K562 (cell line): Measurements from ENCODE around the gene PLCG2. TPM values are rescaled to one million over a fixed set of nuclear protein-coding genes. Genes with fewer than 3 reads are reported as not detected.

ENCODE experiments used
- ATAC-seq: fragments of 200-7000 bp; cut with Tn5 transposase; 3 replicates; pipeline ENCODE4 v1.9.1; 2020; ENCODE audit warnings: moderate library complexity
- BruUV-seq: library from RNA; stranded (reverse); fragments of 400-500 nt; replicated peaks from 2 replicates; lab custom pipeline; 2021; lab: Mats Ljungman, UMichigan
- CTCF ChIA-PET: fragments of 300-600 bp; formaldehyde crosslinking; extraction: SDS; loops from one replicate; lab custom pipeline; 2021; ENCODE audit warnings: low intra/inter-chr PET ratio; lab: Yijun Ruan, JAX
- POLR2A ChIA-PET: fragments of 300-600, 350-650 bp; sonication (Branson Sonifier 250); formaldehyde crosslinking; extraction: SDS; loops from one replicate; lab custom pipeline; 2021; ENCODE audit warnings: antibody characterized with exemption, inconsistent platforms; lab: Yijun Ruan, JAX
- DNase-seq, 4 experiments: peaks; one replicate each; pipeline versions ENCODE4 v3.0.0 to v3.0.0-alpha.2; 2011 to 2018; ENCODE audit warnings: low spot score in 3 of 4, mixed read lengths in 3 of 4; ENCODE audit errors: extremely low read depth in 1 of 4
- FAIRE-seq: peaks from 2 replicates; lab custom pipeline; 2011; peaks lifted over from hg19 to GRCh38; lab: Jason Lieb, UNC
- H2AFZ ChIP-seq: 2 replicates; pipeline ENCODE4 v1.6.0; 2011; ENCODE audit warnings: low read depth, low read length, control low read depth, inconsistent platforms
- H3K27ac ChIP-seq: fragments of 200-600 bp; 3 replicates; pipeline ENCODE4 v1.8.0; 2011; ENCODE audit warnings: low read depth, mild to moderate bottlenecking, control low read depth, inconsistent platforms, low read length, moderate library complexity, mixed read lengths; ENCODE audit errors: extremely low read depth
- H3K27me3 ChIP-seq, 2 experiments: fragments of 300-600 bp in 1 of 2; 2 replicates in 1 of 2; 3 replicates in 1 of 2; pipeline versions ENCODE4 v1.6.0 to v1.8.0; 2011; ENCODE audit warnings: inconsistent platforms in 2 of 2, low read length in 2 of 2, mild to moderate bottlenecking in 1 of 2, mixed read lengths in 1 of 2, moderate library complexity in 1 of 2; ENCODE audit not compliant: control insufficient read depth in 2 of 2, insufficient read depth in 2 of 2
- H3K36me3 ChIP-seq: fragments of 300-600 bp; 3 replicates; pipeline ENCODE4 v1.8.0; 2011; ENCODE audit warnings: mild to moderate bottlenecking, low read length, inconsistent platforms; ENCODE audit not compliant: control insufficient read depth, insufficient read depth
- H3K4me1 ChIP-seq, 2 experiments: fragments of 200-600 bp in 1 of 2; replicated peaks in 1 of 2; 2 replicates in 1 of 2; 3 replicates in 1 of 2; pipeline versions ENCODE4 v1.5.1 to v1.8.0; 2011; ENCODE audit warnings: inconsistent platforms in 2 of 2, low read length in 2 of 2, mild to moderate bottlenecking in 1 of 2, mixed read lengths in 1 of 2, moderate library complexity in 1 of 2; ENCODE audit not compliant: control insufficient read depth in 2 of 2, insufficient read depth in 2 of 2
- H3K4me2 ChIP-seq: 2 replicates; pipeline ENCODE4 v1.6.1; 2011; ENCODE audit warnings: low read length, control low read depth, inconsistent platforms, mixed read lengths; ENCODE audit not compliant: insufficient read depth
- H3K4me3 ChIP-seq: fragments of 200-600 bp; sonication (generic), shearing (Covaris generic); 2 replicates; pipeline ENCODE4 v1.5.1; 2016; ENCODE audit warnings: control low read depth, inconsistent platforms
- H3K79me2 ChIP-seq: fragments of 200-600 bp; 3 replicates; pipeline ENCODE4 v1.8.0; 2011; ENCODE audit warnings: low read length, inconsistent platforms; ENCODE audit not compliant: control insufficient read depth, insufficient read depth
- H3K9ac ChIP-seq, 2 experiments: 2 replicates each; pipeline versions ENCODE4 v1.6.0 to v1.6.1; 2011; ENCODE audit warnings: low read depth in 2 of 2, low read length in 2 of 2, control low read depth in 1 of 2, inconsistent platforms in 1 of 2, mild to moderate bottlenecking in 1 of 2, mixed read lengths in 1 of 2; ENCODE audit not compliant: insufficient read depth in 1 of 2
- H3K9me1 ChIP-seq: one replicate; pipeline ENCODE4 v1.6.0; 2011; ENCODE audit warnings: inconsistent platforms, mild to moderate bottlenecking, low read length, moderate library complexity; ENCODE audit not compliant: control insufficient read depth, insufficient read depth
- H3K9me3 ChIP-seq: replicated peaks from 2 replicates; pipeline ENCODE4 v1.5.1; 2011; ENCODE audit warnings: low read depth, low read length, inconsistent platforms; ENCODE audit not compliant: control insufficient read depth, insufficient read depth
- H4K20me1 ChIP-seq: replicated peaks from 2 replicates; pipeline ENCODE4 v1.6.1; 2011; ENCODE audit warnings: low read length, inconsistent platforms, mixed read lengths; ENCODE audit not compliant: control insufficient read depth, insufficient read depth
- GTF2B ChIP-seq: IDR thresholded peaks from 2 replicates; pipeline ENCODE4 v1.6.1; 2011; ENCODE audit not compliant: insufficient read length; ENCODE audit errors: extremely low read depth
- MITF ChIP-seq: IDR thresholded peaks from 2 replicates; pipeline ENCODE4 v1.6.1; 2014; ENCODE audit warnings: antibody characterized with exemption
- SMARCE1 ChIP-seq: fragments of 450-650 bp; IDR thresholded peaks from 2 replicates; pipeline ENCODE4 v1.7.1; 2016; ENCODE audit warnings: mild to moderate bottlenecking
- TAL1 ChIP-seq: fragments of 450-650 bp; IDR thresholded peaks from 2 replicates; pipeline ENCODE4 v1.6.1; 2016; ENCODE audit warnings: mild to moderate bottlenecking
- TRIM25 ChIP-seq: fragments of 450-650 bp; IDR thresholded peaks from 2 replicates; pipeline ENCODE4 v1.7.0; 2016; ENCODE audit warnings: borderline replicate concordance
- XRCC3 ChIP-seq: fragments of 450-650 bp; IDR thresholded peaks from 2 replicates; pipeline ENCODE4 v1.6.1; 2017; ENCODE audit warnings: mild to moderate bottlenecking, moderate library complexity
- YBX1 ChIP-seq: fragments of 450-650 bp; IDR thresholded peaks from 2 replicates; pipeline ENCODE4 v1.7.1; 2016; ENCODE audit warnings: mild to moderate bottlenecking
- ZKSCAN8 ChIP-seq: fragments of 200-800 bp; sonication (Bioruptor generic); IDR thresholded peaks from 2 replicates; pipeline ENCODE4 v1.6.1; 2016; ENCODE audit warnings: missing genetic modification characterization, missing compliant biosample characterization
- ZNF583 ChIP-seq: fragments of 250-450 bp; sonication (Bioruptor Pico); IDR thresholded peaks from 2 replicates; pipeline ENCODE4 v1.4.0; 2020
- WGBS: fragments of 100-300 bp; shearing (Covaris generic); methylation state at CpG from one replicate; pipeline ENCODE4 v1.1.6; 2016; ENCODE audit warnings: low coverage, mixed read lengths; ENCODE audit not compliant: insufficient coverage; ENCODE audit errors: missing lambda C conversion rate; 5-methylcytosine and 5-hydroxymethylcytosine counted together
- in situ Hi-C: fragments of 300-500 bp; cut with MboI; formaldehyde crosslinking; loops from 4 replicates; pipeline ENCODE4 v1.15.0; 2018; ENCODE audit warnings: inconsistent platforms, mixed read lengths
- intact Hi-C: fragments of 100-400 bp; cut with micrococcal nuclease; formaldehyde crosslinking; loops from 2 replicates; pipeline ENCODE4 v1.14.2; 2022
- polyA plus RNA-seq, 8 experiments: library from polyadenylated mRNA; depleted of rRNA in 4 of 8; stranded (reverse) in 5 of 8; unstranded in 3 of 8; fragments of >200 nt; fragmentation: Nextera tagmentation in 2 of 8; fragmentation: Illumina TruSeq in 1 of 8; extraction: Ambion mirVana in 2 of 8; extraction: Trizol in 1 of 8; gene quantifications; 2 replicates each; pipeline versions ENCODE4 v1.2.1 to v1.2.3, GENCODE V29; 2011 to 2014; ENCODE audit warnings: inconsistent platforms in 1 of 8, missing spikeins in 1 of 8
- total RNA-seq, 7 experiments: library from RNA; depleted of rRNA in 6 of 7; stranded (reverse); fragments of >200 nt in 6 of 7; fragmentation: Illumina TruSeq in 2 of 7; extraction: Trizol in 2 of 7; gene quantifications; 2 replicates each; pipeline versions ENCODE4 v1.2.1 to v1.2.3, GENCODE V29; 2011 to 2021; ENCODE audit warnings: low replicate concordance in 1 of 7

PLCG2 gene
- total and polyA plus RNA-seq, 9 of the 15 experiments (the other 6 are each of a cell fraction or from before 2014, with no cell fraction given): 0.94 to 7.1 (median 3.1) TPM

GRCh38 chr16:81997738-81998137, 218.6 kb downstream of the PLCG2 start (continued):
- TF ChIP-seq XRCC3 (no peak), ZNF583 (no peak), SMARCE1 (no peak)

GRCh38 chr16:82002831-82003230, 223.7 kb downstream of the PLCG2 start:
- in situ Hi-C loops: no loop called here
- no peak for ATAC-seq

More at GRCh38 chr16:82002831-82003230, 223.7 kb downstream of the PLCG2 start:
- POLR2A ChIA-PET: no interaction called here
- CTCF ChIA-PET: no interaction called here
- Histone ChIP-seq H3K4me1 (no peaks in the 10 kb centered on the region), H3K27me3 (peaks cover 0 to 12% of the 10 kb centered on the region in 2 experiments; a peak in 3 of 5 replicates), H3K9me3 (no peaks in the 10 kb centered on the region), H4K20me1 (no peaks in the 10 kb centered on the region)
- intact Hi-C loops: no loop called here
- TF ChIP-seq TRIM25: no peak
- no peak for TF ChIP-seq GTF2B
- TF ChIP-seq ZKSCAN8 (CRISPR knock-in tag): no peak
- TF ChIP-seq TAL1: no peak
- no peak for TF ChIP-seq MITF
- no peak for TF ChIP-seq YBX1
- TF ChIP-seq, all 486 proteins: peak for 0
- BruUV-seq: no TSS peak
- H3K9me1 ChIP-seq: no peaks in the 10 kb centered on the region
- H3K9ac ChIP-seq: no peak overlapping the region
- H3K36me3 ChIP-seq: no peaks in the 10 kb centered on the region
- H3K79me2 ChIP-seq: no peaks in the 10 kb centered on the region
- H3K27ac ChIP-seq: no peak overlapping the region
- no peak for FAIRE-seq
- no peak overlapping the region for H3K4me3 ChIP-seq
- 0% methylated on average over 3 of the region's 3 CpGs for WGBS
- DNase-seq: no peak
- H2AFZ ChIP-seq: no peak overlapping the region
- no peak overlapping the region for H3K4me2 ChIP-seq
